GM23338 (cell line): ENCODE results near the gene RABL2A. TPM values are rescaled to one million over a fixed set of nuclear protein-coding genes. Genes with fewer than 3 reads are reported as not detected.

Source experiments
- ATAC-seq: fragments of 200-7000 bp; cut with Tn5 transposase; 3 replicates; pipeline ENCODE4 v1.9.1; 2020
- DNase-seq: peaks from one replicate; pipeline ENCODE4 v3.0.0-alpha.2; 2015; ENCODE audit warnings: low spot score
- H2AFZ ChIP-seq: fragments of 200-600 bp; sonication (generic); 2 replicates; pipeline ENCODE4 v1.8.0; 2016; ENCODE audit warnings: antibody characterized with exemption, mild to moderate bottlenecking, moderate library complexity
- H3F3A ChIP-seq: fragments of 200-600 bp; sonication (generic); replicated peaks from 2 replicates; pipeline ENCODE4 v1.8.0; 2017; ENCODE audit warnings: antibody characterized with exemption, mixed run types, low read depth
- H3K27ac ChIP-seq: fragments of 200-600 bp; sonication (generic); 2 replicates; pipeline ENCODE4 v1.6.1; 2016; ENCODE audit warnings: low read depth
- H3K27me3 ChIP-seq: fragments of 200-600 bp; sonication (generic); 2 replicates; pipeline ENCODE4 v1.8.0; 2016; ENCODE audit warnings: mild to moderate bottlenecking, mixed run types, moderate library complexity; ENCODE audit not compliant: insufficient read depth
- H3K36me3 ChIP-seq: fragments of 200-600 bp; sonication (generic); 2 replicates; pipeline ENCODE4 v1.8.0; 2016; ENCODE audit warnings: mild to moderate bottlenecking; ENCODE audit not compliant: insufficient read depth
- H3K4me1 ChIP-seq: fragments of 200-600 bp; sonication (generic); 2 replicates; pipeline ENCODE4 v1.8.0; 2016; ENCODE audit warnings: mild to moderate bottlenecking, moderate library complexity; ENCODE audit not compliant: insufficient read depth
- H3K4me2 ChIP-seq: fragments of 200-600 bp; sonication (generic); 2 replicates; pipeline ENCODE4 v1.7.1; 2017; ENCODE audit warnings: mixed run types
- H3K4me3 ChIP-seq: fragments of 200-600 bp; sonication (generic); 2 replicates; pipeline ENCODE4 v1.6.1; 2016; ENCODE audit warnings: mixed run types
- H3K79me2 ChIP-seq: fragments of 200-600 bp; sonication (generic); replicated peaks from 2 replicates; pipeline ENCODE4 v1.8.0; 2017; ENCODE audit warnings: mild to moderate bottlenecking; ENCODE audit not compliant: insufficient read depth
- H3K9me2 ChIP-seq: fragments of 200-600 bp; sonication (generic); 2 replicates; pipeline ENCODE4 v1.8.0; 2017; ENCODE audit not compliant: insufficient read depth
- H4K20me1 ChIP-seq: fragments of 200-600 bp; sonication (generic); replicated peaks from 2 replicates; pipeline ENCODE4 v1.8.0; 2017; ENCODE audit warnings: mild to moderate bottlenecking; ENCODE audit not compliant: insufficient read depth
- H3K27ac Mint-ChIP-seq: 2 replicates; pipeline ENCODE4 v1.8.0; 2020; ENCODE audit warnings: inconsistent platforms, mild to moderate bottlenecking, moderate library complexity, mixed read lengths
- H3K27me3 Mint-ChIP-seq: 3 replicates; pipeline ENCODE4 v1.8.0; 2022; ENCODE audit warnings: low read depth, mild to moderate bottlenecking, moderate library complexity, mixed read lengths, inconsistent platforms; ENCODE audit not compliant: insufficient read depth, poor library complexity
- H3K36me3 Mint-ChIP-seq: 3 replicates; pipeline ENCODE4 v1.8.0; 2021; ENCODE audit warnings: low read depth, mild to moderate bottlenecking, inconsistent platforms, moderate library complexity, mixed read lengths
- H3K4me1 Mint-ChIP-seq: 3 replicates; pipeline ENCODE4 v1.8.0; 2020; ENCODE audit warnings: mild to moderate bottlenecking, inconsistent platforms, mixed read lengths
- H3K4me3 Mint-ChIP-seq: 3 replicates; pipeline ENCODE4 v1.8.0; 2021; ENCODE audit warnings: moderate library complexity, mild to moderate bottlenecking, inconsistent platforms, mixed read lengths
- H3K9me3 Mint-ChIP-seq: 3 replicates; pipeline ENCODE4 v1.8.0; 2020; ENCODE audit warnings: moderate library complexity, mild to moderate bottlenecking, inconsistent platforms, mixed read lengths
- JUNB ChIP-seq: IDR thresholded peaks from one replicate; pipeline ENCODE4 v1.6.1; 2016; ENCODE audit warnings: antibody characterized with exemption; ENCODE audit not compliant: unreplicated experiment
- POLR2AphosphoS5 ChIP-seq: IDR thresholded peaks from 2 replicates; pipeline ENCODE4 v1.6.1; 2016; ENCODE audit warnings: antibody characterized with exemption, low read depth
- STAT1 ChIP-seq: IDR thresholded peaks from one replicate; pipeline ENCODE4 v1.6.1; 2016; ENCODE audit warnings: antibody characterized with exemption; ENCODE audit not compliant: unreplicated experiment
- ZNF114 ChIP-seq: fragments of 250-450 bp; sonication (Bioruptor Pico); IDR thresholded peaks from 2 replicates; pipeline ENCODE4 v1.5.0; 2020; ENCODE audit warnings: mild to moderate bottlenecking, moderate library complexity
- ZNF331 ChIP-seq: fragments of 250-450 bp; sonication (Bioruptor Pico); IDR thresholded peaks from 2 replicates; pipeline ENCODE4 v1.5.0; 2020; ENCODE audit warnings: low read depth, mild to moderate bottlenecking, moderate library complexity
- polyA plus RNA-seq: library from polyadenylated mRNA; unstranded; fragments of >200 nt; fragmentation: Nextera tagmentation; extraction: Ambion mirVana; gene quantifications from 2 replicates; pipeline ENCODE4 v1.2.1, GENCODE V29; 2016
- total RNA-seq: library from RNA; depleted of rRNA; stranded (reverse); fragments of >200 nt; shearing (Covaris generic); gene quantifications from 2 replicates; pipeline ENCODE4 v1.2.3, GENCODE V29; 2014
- TF ChIP-seq, protein P1 (sequence below): IDR thresholded peaks from one replicate; pipeline ENCODE4 v1.6.1; 2018; ENCODE audit warnings: antibody characterized with exemption; ENCODE audit not compliant: unreplicated experiment
- TF ChIP-seq, protein P2 (sequence below), 2 experiments: fragments of 200-600 bp in 1 of 2; sonication (generic) in 1 of 2; conservative IDR thresholded peaks; 2 replicates each; pipeline versions ENCODE4 v1.5.1 to v1.6.1; 2016 to 2017; ENCODE audit warnings: antibody characterized with exemption in 2 of 2, low read depth in 2 of 2, mild to moderate bottlenecking in 2 of 2, moderate library complexity in 1 of 2
- TF ChIP-seq, protein P3 (sequence below): fragments of 250-450 bp; sonication (Bioruptor Pico); IDR thresholded peaks from 2 replicates; pipeline ENCODE4 v1.5.0; 2020; ENCODE audit warnings: mild to moderate bottlenecking, moderate library complexity

RABL2A gene
- total and polyA plus RNA-seq, 2 experiments from 2014 or later = 3.7 to 4.1 TPM

DNA sequence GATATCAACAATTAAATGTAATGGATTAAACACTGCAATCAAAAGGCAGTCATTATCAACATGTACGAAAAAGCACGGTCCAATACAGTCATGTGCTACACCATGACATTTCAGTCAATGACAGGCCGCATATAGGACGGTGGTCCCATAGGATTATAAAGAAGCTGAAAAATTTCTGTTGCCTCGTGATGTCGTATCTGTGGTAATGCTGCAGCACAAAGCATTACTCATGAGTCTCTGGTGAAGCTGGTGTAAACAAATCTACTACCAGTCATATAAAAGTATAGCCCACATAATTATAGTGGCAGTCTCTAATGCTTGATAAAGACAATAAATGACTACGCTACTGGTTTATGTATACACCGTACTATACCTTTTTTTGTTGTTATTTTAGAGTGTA, 58.4 kb downstream of the RABL2A start:
- peaks cover 4% of the 10 kb centered on the region for H3K27me3 Mint-ChIP-seq
- TF ChIP-seq STAT1 (no peak), POLR2AphosphoS5 (no peak), JUNB (no peak), ZNF331 (no peak), ZNF114 (CRISPR knock-in tag) (no peak)
- TF ChIP-seq, protein P1, sequence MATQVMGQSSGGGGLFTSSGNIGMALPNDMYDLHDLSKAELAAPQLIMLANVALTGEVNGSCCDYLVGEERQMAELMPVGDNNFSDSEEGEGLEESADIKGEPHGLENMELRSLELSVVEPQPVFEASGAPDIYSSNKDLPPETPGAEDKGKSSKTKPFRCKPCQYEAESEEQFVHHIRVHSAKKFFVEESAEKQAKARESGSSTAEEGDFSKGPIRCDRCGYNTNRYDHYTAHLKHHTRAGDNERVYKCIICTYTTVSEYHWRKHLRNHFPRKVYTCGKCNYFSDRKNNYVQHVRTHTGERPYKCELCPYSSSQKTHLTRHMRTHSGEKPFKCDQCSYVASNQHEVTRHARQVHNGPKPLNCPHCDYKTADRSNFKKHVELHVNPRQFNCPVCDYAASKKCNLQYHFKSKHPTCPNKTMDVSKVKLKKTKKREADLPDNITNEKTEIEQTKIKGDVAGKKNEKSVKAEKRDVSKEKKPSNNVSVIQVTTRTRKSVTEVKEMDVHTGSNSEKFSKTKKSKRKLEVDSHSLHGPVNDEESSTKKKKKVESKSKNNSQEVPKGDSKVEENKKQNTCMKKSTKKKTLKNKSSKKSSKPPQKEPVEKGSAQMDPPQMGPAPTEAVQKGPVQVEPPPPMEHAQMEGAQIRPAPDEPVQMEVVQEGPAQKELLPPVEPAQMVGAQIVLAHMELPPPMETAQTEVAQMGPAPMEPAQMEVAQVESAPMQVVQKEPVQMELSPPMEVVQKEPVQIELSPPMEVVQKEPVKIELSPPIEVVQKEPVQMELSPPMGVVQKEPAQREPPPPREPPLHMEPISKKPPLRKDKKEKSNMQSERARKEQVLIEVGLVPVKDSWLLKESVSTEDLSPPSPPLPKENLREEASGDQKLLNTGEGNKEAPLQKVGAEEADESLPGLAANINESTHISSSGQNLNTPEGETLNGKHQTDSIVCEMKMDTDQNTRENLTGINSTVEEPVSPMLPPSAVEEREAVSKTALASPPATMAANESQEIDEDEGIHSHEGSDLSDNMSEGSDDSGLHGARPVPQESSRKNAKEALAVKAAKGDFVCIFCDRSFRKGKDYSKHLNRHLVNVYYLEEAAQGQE = no peak
- TF ChIP-seq, protein P2, sequence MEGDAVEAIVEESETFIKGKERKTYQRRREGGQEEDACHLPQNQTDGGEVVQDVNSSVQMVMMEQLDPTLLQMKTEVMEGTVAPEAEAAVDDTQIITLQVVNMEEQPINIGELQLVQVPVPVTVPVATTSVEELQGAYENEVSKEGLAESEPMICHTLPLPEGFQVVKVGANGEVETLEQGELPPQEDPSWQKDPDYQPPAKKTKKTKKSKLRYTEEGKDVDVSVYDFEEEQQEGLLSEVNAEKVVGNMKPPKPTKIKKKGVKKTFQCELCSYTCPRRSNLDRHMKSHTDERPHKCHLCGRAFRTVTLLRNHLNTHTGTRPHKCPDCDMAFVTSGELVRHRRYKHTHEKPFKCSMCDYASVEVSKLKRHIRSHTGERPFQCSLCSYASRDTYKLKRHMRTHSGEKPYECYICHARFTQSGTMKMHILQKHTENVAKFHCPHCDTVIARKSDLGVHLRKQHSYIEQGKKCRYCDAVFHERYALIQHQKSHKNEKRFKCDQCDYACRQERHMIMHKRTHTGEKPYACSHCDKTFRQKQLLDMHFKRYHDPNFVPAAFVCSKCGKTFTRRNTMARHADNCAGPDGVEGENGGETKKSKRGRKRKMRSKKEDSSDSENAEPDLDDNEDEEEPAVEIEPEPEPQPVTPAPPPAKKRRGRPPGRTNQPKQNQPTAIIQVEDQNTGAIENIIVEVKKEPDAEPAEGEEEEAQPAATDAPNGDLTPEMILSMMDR (conservative IDR thresholded peaks at IDR 0.05; ENCODE audit: low read depth in 2 of 2) = no peak
- TF ChIP-seq, protein P3, sequence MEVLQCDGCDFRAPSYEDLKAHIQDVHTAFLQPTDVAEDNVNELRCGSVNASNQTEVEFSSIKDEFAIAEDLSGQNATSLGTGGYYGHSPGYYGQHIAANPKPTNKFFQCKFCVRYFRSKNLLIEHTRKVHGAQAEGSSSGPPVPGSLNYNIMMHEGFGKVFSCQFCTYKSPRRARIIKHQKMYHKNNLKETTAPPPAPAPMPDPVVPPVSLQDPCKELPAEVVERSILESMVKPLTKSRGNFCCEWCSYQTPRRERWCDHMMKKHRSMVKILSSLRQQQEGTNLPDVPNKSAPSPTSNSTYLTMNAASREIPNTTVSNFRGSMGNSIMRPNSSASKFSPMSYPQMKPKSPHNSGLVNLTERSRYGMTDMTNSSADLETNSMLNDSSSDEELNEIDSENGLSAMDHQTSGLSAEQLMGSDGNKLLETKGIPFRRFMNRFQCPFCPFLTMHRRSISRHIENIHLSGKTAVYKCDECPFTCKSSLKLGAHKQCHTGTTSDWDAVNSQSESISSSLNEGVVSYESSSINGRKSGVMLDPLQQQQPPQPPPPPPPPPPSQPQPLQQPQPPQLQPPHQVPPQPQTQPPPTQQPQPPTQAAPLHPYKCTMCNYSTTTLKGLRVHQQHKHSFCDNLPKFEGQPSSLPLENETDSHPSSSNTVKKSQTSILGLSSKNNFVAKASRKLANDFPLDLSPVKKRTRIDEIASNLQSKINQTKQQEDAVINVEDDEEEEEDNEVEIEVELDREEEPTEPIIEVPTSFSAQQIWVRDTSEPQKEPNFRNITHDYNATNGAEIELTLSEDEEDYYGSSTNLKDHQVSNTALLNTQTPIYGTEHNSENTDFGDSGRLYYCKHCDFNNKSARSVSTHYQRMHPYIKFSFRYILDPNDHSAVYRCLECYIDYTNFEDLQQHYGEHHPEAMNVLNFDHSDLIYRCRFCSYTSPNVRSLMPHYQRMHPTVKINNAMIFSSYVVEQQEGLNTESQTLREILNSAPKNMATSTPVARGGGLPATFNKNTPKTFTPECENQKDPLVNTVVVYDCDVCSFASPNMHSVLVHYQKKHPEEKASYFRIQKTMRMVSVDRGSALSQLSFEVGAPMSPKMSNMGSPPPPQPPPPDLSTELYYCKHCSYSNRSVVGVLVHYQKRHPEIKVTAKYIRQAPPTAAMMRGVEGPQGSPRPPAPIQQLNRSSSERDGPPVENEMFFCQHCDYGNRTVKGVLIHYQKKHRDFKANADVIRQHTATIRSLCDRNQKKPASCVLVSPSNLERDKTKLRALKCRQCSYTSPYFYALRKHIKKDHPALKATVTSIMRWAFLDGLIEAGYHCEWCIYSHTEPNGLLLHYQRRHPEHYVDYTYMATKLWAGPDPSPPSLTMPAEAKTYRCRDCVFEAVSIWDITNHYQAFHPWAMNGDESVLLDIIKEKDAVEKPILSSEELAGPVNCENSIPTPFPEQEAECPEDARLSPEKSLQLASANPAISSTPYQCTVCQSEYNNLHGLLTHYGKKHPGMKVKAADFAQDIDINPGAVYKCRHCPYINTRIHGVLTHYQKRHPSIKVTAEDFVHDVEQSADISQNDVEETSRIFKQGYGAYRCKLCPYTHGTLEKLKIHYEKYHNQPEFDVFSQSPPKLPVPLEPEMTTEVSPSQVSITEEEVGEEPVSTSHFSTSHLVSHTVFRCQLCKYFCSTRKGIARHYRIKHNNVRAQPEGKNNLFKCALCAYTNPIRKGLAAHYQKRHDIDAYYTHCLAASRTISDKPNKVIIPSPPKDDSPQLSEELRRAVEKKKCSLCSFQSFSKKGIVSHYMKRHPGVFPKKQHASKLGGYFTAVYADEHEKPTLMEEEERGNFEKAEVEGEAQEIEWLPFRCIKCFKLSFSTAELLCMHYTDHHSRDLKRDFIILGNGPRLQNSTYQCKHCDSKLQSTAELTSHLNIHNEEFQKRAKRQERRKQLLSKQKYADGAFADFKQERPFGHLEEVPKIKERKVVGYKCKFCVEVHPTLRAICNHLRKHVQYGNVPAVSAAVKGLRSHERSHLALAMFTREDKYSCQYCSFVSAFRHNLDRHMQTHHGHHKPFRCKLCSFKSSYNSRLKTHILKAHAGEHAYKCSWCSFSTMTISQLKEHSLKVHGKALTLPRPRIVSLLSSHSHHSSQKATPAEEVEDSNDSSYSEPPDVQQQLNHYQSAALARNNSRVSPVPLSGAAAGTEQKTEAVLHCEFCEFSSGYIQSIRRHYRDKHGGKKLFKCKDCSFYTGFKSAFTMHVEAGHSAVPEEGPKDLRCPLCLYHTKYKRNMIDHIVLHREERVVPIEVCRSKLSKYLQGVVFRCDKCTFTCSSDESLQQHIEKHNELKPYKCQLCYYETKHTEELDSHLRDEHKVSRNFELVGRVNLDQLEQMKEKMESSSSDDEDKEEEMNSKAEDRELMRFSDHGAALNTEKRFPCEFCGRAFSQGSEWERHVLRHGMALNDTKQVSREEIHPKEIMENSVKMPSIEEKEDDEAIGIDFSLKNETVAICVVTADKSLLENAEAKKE (CRISPR knock-in tag) = no peak
- no peak for ATAC-seq

More for the DNA sequence above, 58.4 kb downstream of the RABL2A start:
- no peak overlapping the region for H3K27ac ChIP-seq
- peaks cover 15% of the 10 kb centered on the region for H3K27me3 ChIP-seq
- Mint-ChIP-seq H3K27ac (no peak overlapping the region), H3K4me3 (no peak overlapping the region), H3K4me1 (no peaks in the 10 kb centered on the region), H3K36me3 (no peaks in the 10 kb centered on the region), H3K9me3 (peaks cover 6% of the 10 kb centered on the region; the same call in 2 of the 3 replicates)
- H4K20me1 ChIP-seq = peaks cover 2% of the 10 kb centered on the region; the same call in 1 of the 2 replicates
- no peaks in the 10 kb centered on the region for H3K9me2 ChIP-seq
- no peak for DNase-seq
- no peak overlapping the region for H3K4me3 ChIP-seq
- no peak overlapping the region for H2AFZ ChIP-seq
- no peak overlapping the region for H3K4me2 ChIP-seq
- no peaks in the 10 kb centered on the region for H3K4me1 ChIP-seq
- H3K36me3 ChIP-seq = no peaks in the 10 kb centered on the region
- H3K79me2 ChIP-seq = no peaks in the 10 kb centered on the region
- no peaks in the 10 kb centered on the region for H3F3A ChIP-seq
